Loucy (cell line): ENCODE data around the gene COA6.

Experiments used
- EZH2phosphoT487 ChIP-seq: fragments of 200-600 bp; IDR thresholded peaks from 2 replicates; pipeline ENCODE4 v1.6.1; 2018; ENCODE audit warnings: antibody characterized with exemption, mild to moderate bottlenecking, moderate library complexity, borderline replicate concordance
- TF ChIP-seq, protein P1 (sequence below): fragments of 200-600 bp; sonication (generic); conservative IDR thresholded peaks from 2 replicates; pipeline ENCODE4 v1.5.1; 2014; ENCODE audit warnings: mild to moderate bottlenecking, antibody characterized with exemption, low read length

DNA sequence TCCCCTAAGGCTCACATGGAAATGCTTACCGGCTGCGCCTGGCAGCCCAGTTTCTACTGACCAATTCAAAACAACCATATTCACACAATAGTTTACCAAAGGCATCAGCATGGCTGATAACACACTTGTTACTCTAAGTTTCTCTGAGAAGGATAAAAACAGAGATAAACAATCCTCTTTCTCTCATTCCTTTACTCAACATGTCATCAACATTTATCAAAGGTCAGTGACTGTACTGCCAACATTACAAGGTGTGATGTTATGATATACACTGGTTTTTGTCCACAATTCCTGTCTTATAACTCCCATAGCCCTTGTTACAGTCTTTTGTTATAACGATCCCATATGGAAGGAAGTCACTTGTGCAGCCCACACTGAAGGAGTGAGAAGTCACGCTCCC lies 33.6 kb downstream of the COA6 start:
- TF ChIP-seq, protein P1, sequence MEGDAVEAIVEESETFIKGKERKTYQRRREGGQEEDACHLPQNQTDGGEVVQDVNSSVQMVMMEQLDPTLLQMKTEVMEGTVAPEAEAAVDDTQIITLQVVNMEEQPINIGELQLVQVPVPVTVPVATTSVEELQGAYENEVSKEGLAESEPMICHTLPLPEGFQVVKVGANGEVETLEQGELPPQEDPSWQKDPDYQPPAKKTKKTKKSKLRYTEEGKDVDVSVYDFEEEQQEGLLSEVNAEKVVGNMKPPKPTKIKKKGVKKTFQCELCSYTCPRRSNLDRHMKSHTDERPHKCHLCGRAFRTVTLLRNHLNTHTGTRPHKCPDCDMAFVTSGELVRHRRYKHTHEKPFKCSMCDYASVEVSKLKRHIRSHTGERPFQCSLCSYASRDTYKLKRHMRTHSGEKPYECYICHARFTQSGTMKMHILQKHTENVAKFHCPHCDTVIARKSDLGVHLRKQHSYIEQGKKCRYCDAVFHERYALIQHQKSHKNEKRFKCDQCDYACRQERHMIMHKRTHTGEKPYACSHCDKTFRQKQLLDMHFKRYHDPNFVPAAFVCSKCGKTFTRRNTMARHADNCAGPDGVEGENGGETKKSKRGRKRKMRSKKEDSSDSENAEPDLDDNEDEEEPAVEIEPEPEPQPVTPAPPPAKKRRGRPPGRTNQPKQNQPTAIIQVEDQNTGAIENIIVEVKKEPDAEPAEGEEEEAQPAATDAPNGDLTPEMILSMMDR = no peak
- TF ChIP-seq EZH2phosphoT487 = no peak
